ENCODE results near the gene STX1B.
"Not testable (repeated sequence)": the region's sequence is repeated elsewhere in the genome, so short reads cannot be mapped to it uniquely, and the experiment has no call there.

Gene STX1B

DNA sequence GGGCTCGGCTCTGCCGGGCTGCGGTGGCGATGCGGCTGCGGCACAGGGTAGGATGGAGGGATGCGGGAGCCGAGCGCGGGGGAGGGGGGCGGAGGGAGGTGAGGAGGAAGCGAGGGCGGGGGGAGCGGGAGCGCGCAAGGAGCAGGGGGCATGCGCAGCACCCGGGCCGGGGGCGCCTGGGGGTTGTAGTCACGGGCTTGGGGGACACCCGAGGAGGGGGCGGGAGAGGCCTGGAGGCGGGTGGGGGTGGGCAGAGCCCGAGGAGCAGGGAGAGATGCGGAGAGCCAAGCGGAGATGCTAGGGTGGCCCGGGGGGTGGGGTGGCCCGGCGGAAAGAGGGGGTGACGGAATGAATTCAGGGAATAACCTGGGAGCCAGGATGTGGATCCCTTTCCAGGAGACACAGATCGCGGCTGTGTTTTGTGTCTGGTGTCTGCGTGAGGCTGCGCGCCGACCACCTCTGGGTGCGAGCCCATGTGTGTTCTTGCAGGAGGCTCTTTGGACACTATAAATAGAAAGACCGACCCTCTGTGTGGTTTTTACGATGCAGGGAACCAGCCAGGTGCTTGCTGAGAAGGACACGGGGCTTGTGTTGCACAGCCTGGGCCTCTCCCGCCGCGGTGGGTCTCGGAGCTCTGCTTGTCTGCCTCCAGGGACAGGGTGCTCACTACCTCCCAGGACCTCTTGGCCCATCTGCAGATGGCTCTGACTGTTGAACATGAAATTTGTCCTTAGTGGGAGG is at the start of gene STX1B:
TSS of gene STX1B (minus strand) at position 54 of the 741 bp plus-strand sequence. CDS start 242 bp downstream, outside the sequence.
- DNase-seq, result no peak

DNA sequence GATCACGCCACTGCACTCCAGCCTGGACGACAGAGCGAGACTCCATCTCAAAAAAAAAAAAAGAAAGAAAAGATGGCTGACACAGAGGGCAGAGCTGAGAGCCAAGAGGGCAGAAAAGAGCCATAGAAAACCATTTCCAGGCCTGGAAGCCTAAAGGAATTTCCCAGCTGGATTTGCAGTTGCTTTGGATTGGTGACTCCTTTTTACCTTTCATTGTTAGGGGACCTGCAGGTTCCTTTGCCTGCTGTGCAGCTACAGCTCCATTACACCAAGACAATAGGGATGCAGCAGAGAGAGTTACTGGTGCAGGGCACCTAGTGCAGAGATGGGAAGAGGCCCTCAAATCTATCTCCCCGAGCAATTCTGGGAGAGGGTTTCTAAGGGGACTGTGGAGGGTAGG is 45.2 kb upstream of the STX1B start:
- DNase-seq, result no peak

DNA sequence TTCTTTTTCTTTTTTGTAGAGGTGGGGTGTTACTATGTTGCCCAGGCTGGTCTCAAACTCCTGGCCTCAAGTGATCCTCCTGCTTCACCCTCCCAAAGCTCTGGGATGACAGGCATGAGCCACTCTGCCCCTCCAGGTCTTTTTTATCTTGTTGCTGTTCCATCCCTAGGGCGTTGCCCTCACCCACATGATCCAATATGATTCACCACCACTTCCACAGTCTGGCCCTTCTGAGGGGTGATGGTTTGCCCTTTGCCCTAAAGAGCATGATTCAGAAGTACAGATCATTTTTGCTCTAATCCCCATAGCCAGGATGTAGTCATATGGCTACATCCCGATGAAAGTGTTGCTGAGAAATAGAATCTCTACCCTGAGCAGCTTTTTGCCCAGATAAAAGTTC is 41.7 kb upstream of the STX1B start:
- no peak for DNase-seq

DNA sequence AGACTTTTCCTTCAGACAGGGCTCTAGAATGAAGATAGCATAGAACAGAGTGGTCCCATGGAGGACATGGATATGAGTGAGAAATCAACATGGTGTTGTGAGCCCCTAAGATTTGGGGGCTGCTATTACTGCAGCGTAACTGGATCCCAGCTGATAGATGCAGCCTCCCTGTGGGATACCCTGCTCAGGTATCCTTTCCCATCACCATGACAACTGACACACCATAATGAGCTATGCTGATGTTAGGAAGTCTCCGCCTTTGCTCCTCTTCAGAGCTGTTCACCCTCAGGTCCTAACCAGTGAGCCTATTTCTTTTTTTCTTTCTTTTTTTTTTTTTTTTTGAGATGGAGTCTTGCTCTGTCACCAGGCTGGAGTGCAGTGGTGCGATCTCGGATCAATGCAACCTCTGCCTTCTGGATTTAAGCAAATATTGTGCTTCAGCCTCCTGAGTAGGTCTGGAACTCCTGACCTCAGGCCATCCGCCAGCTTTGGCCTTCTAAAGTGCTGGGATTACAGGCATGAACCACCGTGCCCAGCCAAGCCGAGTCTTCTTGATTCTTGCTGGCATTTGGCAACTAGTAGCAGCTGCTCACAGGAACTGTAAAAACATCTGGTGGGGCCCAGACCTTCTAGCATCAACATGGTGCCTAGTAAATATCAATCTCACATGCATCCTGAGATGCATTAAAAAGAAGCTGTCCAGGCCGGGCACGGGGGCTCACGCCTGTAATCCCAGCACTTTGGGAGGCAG is 40.0 kb upstream of the STX1B start:
- no peak for DNase-seq

DNA sequence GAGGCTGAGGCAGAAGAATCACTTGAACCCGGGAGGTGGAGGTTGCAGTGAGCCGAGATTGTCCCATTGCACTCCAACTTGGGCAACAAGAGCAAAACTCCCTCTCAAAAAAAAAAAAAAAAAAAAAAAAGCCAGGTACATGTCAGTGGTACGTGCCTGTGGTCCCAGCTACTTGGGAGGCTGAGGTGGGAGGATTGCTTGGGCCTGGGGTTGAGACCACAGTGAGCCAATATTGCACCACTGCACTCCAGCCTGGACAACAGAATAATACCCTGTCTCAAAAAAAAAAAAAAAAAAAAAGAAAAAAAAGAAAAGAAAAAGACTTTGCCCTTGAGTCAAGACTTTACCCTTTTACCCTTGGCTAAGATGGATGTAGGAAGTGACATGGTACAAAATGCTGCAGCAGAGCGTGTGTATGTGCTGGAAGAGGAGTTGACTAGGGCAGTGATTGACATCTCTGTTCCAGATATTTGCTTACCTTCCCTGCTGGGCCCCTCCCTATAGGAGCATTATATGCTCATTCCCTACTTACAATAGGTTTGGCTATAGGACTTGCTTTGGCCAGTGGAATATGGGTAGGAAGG is 33.6 kb upstream of the STX1B start:
- no peak for DNase-seq

DNA sequence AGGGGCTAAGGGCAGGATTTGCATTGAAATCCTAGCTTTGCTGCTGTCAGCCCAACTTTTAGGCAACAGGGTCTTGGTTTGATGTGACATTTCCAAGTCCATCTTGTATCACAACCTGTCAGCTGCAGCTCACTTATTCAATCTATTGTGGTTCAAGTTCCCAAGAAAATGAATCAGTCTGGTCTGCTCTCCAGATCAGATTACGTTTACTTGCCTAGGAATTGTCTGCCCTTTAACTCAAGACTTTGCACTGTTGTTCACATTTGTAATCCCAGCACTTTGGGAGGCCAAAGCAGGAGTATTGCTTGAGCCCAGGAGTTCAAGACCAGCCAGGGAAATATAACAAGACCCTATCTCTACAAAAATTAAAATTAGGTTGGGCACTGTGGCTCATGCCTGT is 32.9 kb upstream of the STX1B start:
- no peak for DNase-seq

DNA sequence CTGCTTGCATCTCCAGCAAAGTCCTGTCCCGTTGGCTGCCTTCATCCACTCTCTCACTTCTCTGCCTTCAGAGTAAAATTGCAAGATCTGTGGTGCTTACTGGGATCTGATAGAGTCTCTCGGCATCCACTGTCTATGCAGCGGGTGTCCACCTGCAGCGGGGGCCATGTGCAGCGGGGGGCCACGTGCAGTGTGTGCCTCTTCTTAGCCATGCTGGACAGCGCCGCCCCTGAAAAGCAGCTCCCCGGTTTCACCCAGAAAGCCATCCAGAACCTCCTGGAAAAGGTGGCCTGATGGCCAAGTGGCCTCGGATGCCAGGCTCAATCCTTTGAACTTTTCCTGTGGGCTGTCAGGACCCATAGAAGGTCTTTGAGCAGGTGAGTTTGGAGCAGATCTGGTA is 32.4 kb upstream of the STX1B start:
- no peak for DNase-seq

DNA sequence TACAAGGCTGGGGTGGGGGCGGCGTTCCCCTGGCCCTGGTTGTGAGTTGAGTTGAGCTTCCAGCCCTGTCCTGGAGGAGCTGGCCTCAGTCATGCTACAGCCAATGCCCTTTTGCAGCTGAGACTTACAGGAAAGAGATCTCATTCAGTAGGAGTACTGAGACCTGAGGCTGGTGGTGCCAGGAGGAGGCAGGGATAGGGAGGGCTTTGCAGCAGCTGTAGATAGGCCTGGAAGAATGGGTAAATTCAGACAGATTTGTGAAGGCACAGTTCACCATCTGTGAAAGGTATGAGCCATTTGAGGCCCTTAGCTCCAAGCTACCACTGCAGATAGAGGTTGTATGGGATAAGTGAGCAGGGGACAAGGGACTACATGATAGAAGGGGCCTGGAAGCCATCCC is 28.6 kb upstream of the STX1B start:
- no peak for DNase-seq

DNA sequence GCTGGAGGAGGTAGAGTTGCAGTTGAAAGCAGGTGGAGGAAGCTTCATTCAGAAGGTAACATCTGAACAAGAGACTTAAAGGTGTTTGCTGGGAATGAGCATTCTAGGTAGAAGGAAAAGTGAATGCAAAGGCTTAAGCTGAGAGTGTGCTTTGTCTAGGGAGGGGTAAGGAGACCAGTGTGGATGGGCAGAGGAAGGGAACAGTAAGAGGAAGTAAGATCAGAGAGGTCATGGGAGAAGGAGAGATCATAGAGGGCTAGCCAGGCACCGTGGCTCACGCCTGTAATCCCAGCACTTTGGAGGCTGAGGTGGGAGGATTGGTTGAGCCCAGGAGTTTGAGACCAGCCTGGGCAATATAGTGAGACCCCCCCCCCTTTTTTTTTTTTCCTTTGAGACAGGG is 26.3 kb upstream of the STX1B start:
- no peak for DNase-seq

DNA sequence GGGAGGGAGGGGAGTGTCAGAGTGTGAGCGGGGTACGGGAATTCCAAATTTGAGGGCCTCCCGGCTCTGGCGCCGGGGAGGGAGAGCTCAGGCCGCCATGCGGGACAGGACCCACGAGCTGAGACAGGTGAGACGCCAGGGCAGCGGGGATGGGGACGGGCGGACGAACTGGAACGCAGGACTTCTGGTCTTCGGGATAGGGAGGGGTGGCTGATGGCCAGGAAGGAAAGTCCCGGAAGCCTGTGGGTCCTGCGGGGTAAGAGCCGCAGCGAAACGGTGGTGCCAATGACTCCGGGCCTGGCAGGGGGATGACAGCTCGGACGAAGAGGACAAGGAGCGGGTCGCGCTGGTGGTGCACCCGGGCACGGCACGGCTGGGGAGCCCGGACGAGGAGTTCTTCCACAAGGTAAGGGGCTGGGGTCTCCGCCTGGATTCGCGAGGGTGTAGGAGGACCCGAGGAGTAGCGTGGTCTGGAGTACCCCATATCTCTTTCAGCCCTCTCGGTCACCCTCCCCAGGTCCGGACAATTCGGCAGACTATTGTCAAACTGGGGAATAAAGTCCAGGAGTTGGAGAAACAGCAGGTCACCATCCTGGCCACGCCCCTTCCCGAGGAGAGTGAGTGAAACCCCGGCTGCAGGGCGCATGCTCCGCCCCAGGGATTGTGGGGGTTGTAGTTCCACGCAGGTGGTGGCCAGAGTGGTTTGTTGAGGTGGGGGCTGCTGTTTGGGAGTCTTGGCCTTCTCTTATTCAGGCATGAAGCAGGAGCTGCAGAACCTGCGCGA is 23.5 kb upstream of the STX1B start:
- no peak for DNase-seq

DNA sequence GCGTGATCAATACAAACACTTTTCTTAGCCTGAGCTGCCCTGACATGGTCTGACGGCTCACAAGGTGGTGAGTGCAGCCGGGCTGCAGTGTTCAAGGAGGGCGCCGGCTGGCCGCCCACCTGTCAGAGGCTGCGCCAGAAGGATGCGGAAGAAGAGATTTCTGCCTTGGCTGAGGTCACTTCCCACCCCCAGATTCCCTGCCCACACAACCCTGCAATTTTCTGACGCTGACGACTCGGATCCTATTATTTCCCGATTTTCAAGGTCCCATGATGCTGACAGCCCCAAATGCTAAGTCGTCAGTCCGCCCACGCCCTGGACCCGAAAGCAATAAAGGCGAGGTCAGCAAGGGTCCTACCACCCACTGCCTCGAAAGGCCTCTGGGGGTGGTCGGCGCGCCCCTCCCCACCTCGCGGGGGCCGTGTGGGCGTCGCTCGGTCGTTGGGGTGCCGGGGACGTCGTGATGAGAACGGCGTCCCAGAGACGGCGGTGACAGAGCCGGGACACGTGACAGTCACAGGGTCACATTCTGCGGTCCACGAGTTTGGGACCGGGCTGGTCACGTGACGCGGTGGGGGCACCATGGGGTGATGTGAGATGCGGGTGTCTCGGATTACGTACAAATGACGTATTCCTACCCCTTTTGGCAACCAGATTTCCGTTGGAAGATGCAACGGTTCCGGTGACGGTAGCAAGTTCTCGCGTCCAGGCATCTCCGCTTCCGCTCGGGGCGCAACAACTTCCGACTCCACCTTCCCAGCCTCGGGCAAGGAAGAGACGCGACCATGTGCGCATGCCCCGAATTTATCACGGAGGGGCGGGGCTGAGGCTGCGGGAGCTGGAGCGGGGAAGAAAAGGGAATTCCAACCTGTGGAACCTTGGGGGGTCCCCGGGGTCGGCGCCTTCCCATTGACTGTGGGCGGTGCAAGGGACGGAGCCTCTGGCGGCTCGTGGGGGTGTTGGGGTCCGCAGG is 22.6 kb upstream of the STX1B start, which contains the start of gene STX4:
TSS of gene STX4 (plus strand) at position 823 of the 973 bp plus-strand sequence. CDS start 248 bp downstream, outside the sequence.
- DNase-seq, result peak; percentile 65

DNA sequence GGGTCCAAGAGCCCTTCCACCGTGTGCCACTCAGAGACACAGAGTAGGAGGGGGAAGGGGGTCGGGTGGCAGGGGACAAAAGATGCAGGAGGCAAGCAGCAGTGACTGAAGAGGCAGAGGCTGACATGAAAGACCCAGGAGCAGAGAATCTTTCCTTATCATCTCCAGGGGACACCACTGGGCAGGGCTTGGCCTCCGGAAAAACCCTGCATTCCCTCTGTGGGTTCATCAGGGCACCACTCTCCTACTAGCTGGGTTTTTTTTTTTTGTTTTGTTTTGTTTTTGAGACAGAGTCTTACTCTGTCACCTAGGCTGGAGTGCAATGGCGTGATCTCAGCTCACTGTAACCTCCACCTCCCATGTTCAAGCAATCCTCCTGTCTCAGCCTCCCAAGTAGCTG is 20.8 kb upstream of the STX1B start:
- DNase-seq, result no peak

DNA sequence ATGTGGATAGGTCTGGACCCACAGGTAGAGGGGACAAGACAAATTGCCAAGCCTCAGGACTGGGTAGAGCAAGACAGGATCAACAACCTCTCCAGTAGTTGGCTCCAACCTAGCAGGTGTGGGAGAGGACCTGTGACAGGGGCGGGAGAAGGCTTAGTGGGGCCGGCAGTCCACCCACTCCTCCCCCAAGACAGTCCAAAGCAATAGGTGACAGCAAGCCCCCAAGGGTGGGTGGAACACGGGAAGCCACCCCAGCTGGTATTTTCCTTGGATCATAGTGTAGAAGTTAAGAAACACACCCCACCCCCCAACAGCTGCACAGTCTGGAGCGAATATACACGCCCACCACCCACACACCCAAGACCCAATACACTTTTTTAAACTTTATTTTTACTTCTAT is 18.8 kb upstream of the STX1B start:
- no peak for DNase-seq

DNA sequence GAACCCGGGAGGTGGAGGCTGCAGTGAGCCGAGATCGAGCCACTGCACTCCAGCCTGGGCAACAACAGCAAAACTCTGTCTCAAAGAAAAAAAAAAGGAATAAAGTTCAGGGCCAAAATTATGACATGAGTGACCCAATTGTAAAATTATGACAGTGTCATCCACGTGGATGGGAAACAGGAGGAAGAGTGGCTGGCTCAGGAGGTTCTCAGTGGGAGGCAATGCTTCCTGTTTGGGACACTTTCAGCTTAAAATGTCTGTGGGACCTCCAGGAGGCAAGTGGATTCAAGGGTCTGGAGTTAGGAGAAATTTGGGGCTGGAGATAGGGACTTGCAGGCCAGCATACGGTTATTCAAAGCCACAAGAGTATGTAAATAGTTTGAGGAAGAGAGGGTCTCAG is 14.9 kb upstream of the STX1B start:
- no peak for DNase-seq

DNA sequence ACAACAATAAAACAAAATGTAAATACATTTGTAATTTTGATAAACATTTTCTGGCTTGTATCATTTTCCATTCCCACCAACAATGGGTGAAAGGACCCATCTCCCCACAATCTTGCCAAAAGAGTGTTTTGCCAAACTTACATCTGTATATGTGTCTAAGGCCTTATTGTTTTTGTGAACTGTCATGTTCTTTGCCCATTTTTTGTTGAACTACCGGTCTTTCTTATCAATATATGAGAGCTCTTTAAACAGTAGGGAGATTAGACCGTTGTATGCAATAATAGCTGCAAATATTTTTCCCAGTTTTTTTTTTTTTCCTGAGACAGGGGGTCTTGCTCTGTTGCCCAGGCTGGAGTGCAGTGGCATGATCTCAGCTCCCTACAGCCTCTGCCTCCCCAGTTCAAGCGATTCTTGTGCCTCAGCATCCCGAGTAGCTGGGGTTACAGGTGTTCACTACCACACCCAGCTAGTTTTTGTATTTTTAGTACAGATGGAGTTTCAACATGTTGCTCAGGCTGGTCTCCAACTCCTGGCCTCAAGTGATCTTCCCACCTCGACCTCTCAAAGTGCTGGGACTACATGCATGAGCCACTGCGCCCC is 13.3 kb upstream of the STX1B start:
- DNase-seq, result no peak

DNA sequence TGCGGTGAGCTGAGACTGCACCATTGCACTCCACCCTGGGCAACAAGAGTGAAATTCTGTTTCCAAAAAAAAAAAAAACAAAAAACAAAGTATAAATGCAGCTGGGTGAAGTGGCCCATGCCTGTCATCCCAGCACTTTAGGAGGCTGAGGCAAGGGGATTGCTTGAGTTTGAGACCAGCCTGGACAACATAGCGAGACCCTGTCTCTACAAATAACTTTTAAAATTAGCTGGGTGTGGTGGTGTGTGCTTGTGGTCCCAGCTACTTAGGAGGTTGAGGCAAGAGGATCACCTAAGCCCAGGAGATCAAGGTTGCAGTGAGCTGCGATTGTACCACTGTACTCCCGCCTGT is 12.8 kb upstream of the STX1B start:
- DNase-seq, result no peak

DNA sequence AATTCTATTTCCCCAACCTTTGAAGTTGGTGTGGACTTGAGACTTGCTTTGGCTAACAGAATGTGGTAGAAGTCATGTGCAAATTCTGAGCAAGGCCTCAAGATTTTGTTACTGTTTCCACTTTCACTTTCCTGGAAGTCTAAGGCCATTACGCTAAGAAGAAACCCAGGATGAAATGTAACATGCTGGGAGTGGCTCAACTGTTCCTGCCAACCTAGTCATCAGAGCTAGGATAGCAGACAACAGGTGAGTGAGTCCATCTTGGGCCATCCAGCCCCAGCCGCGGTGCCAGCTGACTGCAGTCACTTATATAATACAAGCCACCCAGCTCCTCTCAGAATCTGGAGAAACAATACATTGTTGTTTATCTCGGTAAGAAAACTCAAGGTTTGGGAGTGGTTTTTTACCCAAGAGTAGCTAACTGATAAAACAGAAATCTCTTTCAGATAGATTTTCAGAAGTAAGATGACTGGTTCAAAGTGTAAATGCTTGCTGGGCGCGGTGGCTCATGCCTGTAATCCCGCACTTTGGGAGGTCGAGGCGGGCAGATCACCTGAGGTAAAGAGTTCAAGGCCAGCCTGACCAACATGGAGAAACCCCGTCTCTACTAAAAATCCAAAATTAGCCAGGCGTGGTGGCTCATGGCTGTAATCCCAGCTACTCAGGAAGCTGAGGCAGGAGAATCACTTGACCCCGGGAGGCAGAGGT is 12.3 kb upstream of the STX1B start:
- no peak for DNase-seq

DNA sequence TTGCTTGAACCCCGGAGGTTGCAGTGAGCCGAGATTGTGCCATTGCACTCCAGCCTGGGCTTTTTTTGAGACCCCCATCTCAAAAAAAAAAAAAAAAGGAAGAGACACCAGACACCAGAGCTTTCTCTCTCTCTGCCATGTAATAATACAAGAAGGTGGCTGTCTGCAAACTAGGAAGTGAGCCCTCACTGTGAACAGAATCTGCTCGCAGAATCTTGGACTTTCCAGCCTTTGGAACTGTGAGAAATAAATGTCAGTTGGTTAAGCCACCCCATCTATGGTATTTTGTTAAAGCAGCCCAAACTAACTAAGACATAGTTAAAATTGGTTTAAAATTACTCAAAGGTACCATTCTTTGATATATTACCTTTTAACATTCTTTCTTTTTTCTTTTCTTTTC is 10.1 kb upstream of the STX1B start:
- no peak for DNase-seq

DNA sequence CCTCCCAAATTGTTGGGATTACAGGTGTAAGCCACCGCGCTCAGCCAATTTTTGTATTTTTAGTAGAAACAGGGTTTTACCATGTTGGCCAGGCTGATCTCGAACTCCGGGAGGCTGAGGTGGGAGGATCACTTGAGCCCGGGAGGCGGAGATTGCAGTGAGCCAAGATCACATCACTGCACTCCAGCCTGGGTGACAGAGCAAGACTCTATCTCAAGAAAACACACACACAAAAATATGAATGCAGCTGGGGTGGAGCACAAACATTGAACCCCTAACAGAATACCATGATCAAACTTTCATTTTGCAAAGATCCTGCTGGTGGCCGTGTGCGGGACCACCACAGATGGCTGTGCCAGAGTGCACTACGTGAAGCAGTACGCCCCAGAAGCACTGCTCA is 7.3 kb upstream of the STX1B start:
- not testable (repeated sequence) for DNase-seq

DNA sequence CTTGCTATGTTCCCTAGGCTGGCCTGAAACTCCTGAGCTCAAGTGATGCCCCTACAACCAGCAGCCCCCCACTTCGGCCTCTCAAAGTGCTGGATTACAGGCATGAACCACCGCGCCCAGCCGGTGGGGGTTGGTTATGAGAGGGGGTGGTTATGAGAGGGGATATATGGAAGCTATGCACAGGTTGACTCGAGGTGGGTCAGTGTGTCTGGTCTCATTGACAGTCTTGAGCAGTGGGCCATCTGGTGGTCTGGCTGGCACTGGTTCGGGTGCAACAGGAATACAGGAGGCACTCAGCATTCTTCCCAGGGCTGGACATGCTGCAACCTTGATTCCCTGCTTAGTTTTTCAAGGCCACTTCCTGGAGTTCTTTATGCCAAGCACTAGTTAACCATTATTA is 5.6 kb upstream of the STX1B start:
- DNase-seq, result no peak

DNA sequence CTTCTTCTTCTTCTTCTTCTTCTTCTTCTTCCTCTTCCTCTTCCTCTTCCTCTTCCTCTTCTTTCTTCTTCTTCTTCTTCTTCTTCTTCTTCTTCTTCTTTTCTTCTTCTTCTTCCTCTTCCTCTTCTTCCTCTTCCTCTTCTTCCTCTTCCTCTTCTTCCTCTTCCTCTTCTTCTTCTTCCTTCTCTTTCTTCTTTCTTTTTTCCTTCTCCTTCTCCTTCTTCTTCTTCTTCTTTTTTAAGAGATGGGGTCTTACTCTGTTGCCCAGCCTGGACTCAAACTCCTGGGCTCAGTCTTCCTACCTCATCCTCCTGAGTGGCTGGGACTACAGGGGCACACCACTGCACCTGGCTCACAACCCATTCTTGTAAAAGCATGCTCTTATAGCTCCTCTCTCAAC is 2.9 kb upstream of the STX1B start:
- DNase-seq, result not testable (repeated sequence)
